HCT116 (cell line): ENCODE data around the gene REPS1. TPM values are rescaled to one million over a fixed set of nuclear protein-coding genes. Genes with fewer than 3 reads are reported as not detected.

Source experiments
- ATAC-seq: fragments of 200-7000 bp; cut with Tn5 transposase; 2 replicates; pipeline ENCODE4 v1.9.1; 2020; ENCODE audit warnings: mild to moderate bottlenecking, moderate library complexity
- BruUV-seq: library from RNA; stranded (reverse); fragments of 400-500 nt; replicated peaks from 2 replicates; lab custom pipeline; 2021; lab: Mats Ljungman, UMichigan
- CTCF ChIA-PET: fragments of 300-600 bp; sonication (Branson Sonifier 250); formaldehyde crosslinking; loops from one replicate; lab custom pipeline; 2021; ENCODE audit warnings: antibody characterized with exemption; lab: Charles Lee
- POLR2A ChIA-PET: fragments of 300-600, 350-600 bp; sonication (Branson Sonifier 250); formaldehyde crosslinking; loops from one replicate; lab custom pipeline; 2021; ENCODE audit warnings: antibody characterized with exemption; lab: Charles Lee
- RAD21 ChIA-PET, 2 experiments: fragments of 300-600 bp; sonication (Branson Sonifier 250); formaldehyde crosslinking; loops; one replicate each; lab custom pipeline; 2023; ENCODE audit warnings: low total read pairs in 2 of 2; ENCODE audit not compliant: uncharacterized antibody in 2 of 2, unreplicated experiment in 2 of 2, low non-redundant PET in 1 of 2; lab: Charles Lee
- DNase-seq: peaks from one replicate; pipeline ENCODE4 v3.0.0-alpha.2; 2010; ENCODE audit warnings: low read depth, low spot score
- H2AFZ ChIP-seq: fragments of 200-600 bp; shearing (Covaris generic), sonication (generic); 2 replicates; pipeline ENCODE4 v1.6.1; 2017; ENCODE audit warnings: low read depth, mixed run types, mixed read lengths, antibody characterized with exemption, low read length; ENCODE audit not compliant: poor library complexity, severe bottlenecking
- H3K27ac ChIP-seq: 2 replicates; pipeline ENCODE4 v1.5.1; 2012; ENCODE audit warnings: low read depth, low read length
- H3K27me3 ChIP-seq: fragments of 200-600 bp; sonication (generic); 2 replicates; pipeline ENCODE4 v1.6.1; 2016; ENCODE audit warnings: mixed run types, low read length, mixed read lengths; ENCODE audit not compliant: insufficient read depth
- H3K36me3 ChIP-seq, 2 experiments: fragments of 200-500 bp in 1 of 2; fragments of 200-600 bp in 1 of 2; sonication (Bioruptor generic) in 1 of 2; sonication (generic) in 1 of 2; 2 replicates each; pipeline versions ENCODE4 v1.5.1 to v1.6.1; 2014 to 2016; ENCODE audit warnings: low read length in 2 of 2, inconsistent platforms in 1 of 2, mixed read lengths in 1 of 2, mixed run types in 1 of 2; ENCODE audit not compliant: insufficient read depth in 2 of 2, control insufficient read depth in 1 of 2
- H3K4me1 ChIP-seq, 2 experiments: fragments of 200-600 bp in 1 of 2; sonication (generic) in 1 of 2; 2 replicates each; pipeline versions ENCODE4 v1.5.1 to v1.6.1; 2012 to 2017; ENCODE audit warnings: low read length in 2 of 2, inconsistent platforms in 1 of 2, mild to moderate bottlenecking in 1 of 2, mixed read lengths in 1 of 2, mixed run types in 1 of 2, moderate library complexity in 1 of 2; ENCODE audit not compliant: insufficient read depth in 2 of 2, control insufficient read depth in 1 of 2
- H3K4me2 ChIP-seq: fragments of 200-600 bp; sonication (generic); 2 replicates; pipeline ENCODE4 v1.6.1; 2017; ENCODE audit warnings: mixed run types, low read length, mixed read lengths
- H3K4me3 ChIP-seq, 2 experiments: fragments of 200-600 bp in 1 of 2; sonication (generic) in 1 of 2; replicated peaks in 1 of 2; 2 replicates each; pipeline ENCODE4 v1.5.1; 2011 to 2016; ENCODE audit warnings: low read length in 2 of 2, control low read depth in 1 of 2, low read depth in 1 of 2, mild to moderate bottlenecking in 1 of 2, mixed read lengths in 1 of 2, mixed run types in 1 of 2
- H3K79me2 ChIP-seq: fragments of 200-600 bp; sonication (generic); 2 replicates; pipeline ENCODE4 v1.6.1; 2017; ENCODE audit warnings: mild to moderate bottlenecking, mixed run types, low read length, moderate library complexity, mixed read lengths; ENCODE audit not compliant: insufficient read depth
- H3K9ac ChIP-seq: fragments of 200-600 bp; sonication (generic); 2 replicates; pipeline ENCODE4 v1.6.1; 2016; ENCODE audit warnings: low read length, mixed read lengths
- H3K9me2 ChIP-seq: fragments of 200-600 bp; sonication (generic), shearing (Covaris generic); 2 replicates; pipeline ENCODE4 v1.6.1; 2017; ENCODE audit warnings: mixed run types, mild to moderate bottlenecking, moderate library complexity; ENCODE audit not compliant: insufficient read depth
- H3K9me3 ChIP-seq, 2 experiments: fragments of 200-500 bp in 1 of 2; fragments of 200-600 bp in 1 of 2; sonication (Bioruptor generic) in 1 of 2; sonication (generic) in 1 of 2; 2 replicates each; pipeline ENCODE4 v1.6.1; 2014 to 2017; ENCODE audit warnings: low read length in 2 of 2, mixed read lengths in 2 of 2, inconsistent platforms in 1 of 2, low read depth in 1 of 2, mild to moderate bottlenecking in 1 of 2, mixed run types in 1 of 2, moderate library complexity in 1 of 2; ENCODE audit not compliant: control insufficient read depth in 1 of 2, insufficient read depth in 1 of 2
- H4K20me1 ChIP-seq: fragments of 200-600 bp; sonication (generic), shearing (Covaris generic); 2 replicates; pipeline ENCODE4 v1.6.1; 2017; ENCODE audit warnings: mixed run types, mild to moderate bottlenecking, moderate library complexity; ENCODE audit not compliant: insufficient read depth
- CBX3 ChIP-seq: IDR thresholded peaks from 2 replicates; pipeline ENCODE4 v1.6.1; 2012; ENCODE audit warnings: low read depth
- CEBPB ChIP-seq: IDR thresholded peaks from 2 replicates; pipeline ENCODE4 v1.6.1; 2012; ENCODE audit warnings: low read depth
- EGR1 ChIP-seq: IDR thresholded peaks from 2 replicates; pipeline ENCODE4 v1.6.1; 2012; ENCODE audit warnings: low read depth
- ELF1 ChIP-seq: IDR thresholded peaks from 2 replicates; pipeline ENCODE4 v1.6.1; 2012; ENCODE audit warnings: low read depth, borderline replicate concordance
- EZH2 ChIP-seq: fragments of 200-600 bp; sonication (generic); IDR thresholded peaks from 2 replicates; pipeline ENCODE4 v1.6.1; 2017; ENCODE audit warnings: antibody characterized with exemption, mixed run types
- EZH2phosphoT487 ChIP-seq: fragments of 200-600 bp; IDR thresholded peaks from 2 replicates; pipeline ENCODE4 v1.6.1; 2018; ENCODE audit warnings: antibody characterized with exemption, borderline replicate concordance
- FOSL1 ChIP-seq: IDR thresholded peaks from 2 replicates; pipeline ENCODE4 v1.6.1; 2012; ENCODE audit warnings: low read depth
- JUND ChIP-seq: IDR thresholded peaks from 2 replicates; pipeline ENCODE4 v1.6.1; 2012
- POLR2A ChIP-seq: IDR thresholded peaks from 2 replicates; pipeline ENCODE4 v1.7.0; 2011; ENCODE audit warnings: borderline replicate concordance; ENCODE audit not compliant: insufficient read depth, insufficient read length; ENCODE audit errors: extremely low read depth
- POLR2AphosphoS5 ChIP-seq: IDR thresholded peaks from 2 replicates; pipeline ENCODE4 v1.6.1; 2011; ENCODE audit warnings: mild to moderate bottlenecking, low read depth, low read length, moderate library complexity
- SIN3A ChIP-seq: IDR thresholded peaks from 2 replicates; pipeline ENCODE4 v1.6.1; 2012; ENCODE audit warnings: low read depth
- SRF ChIP-seq: IDR thresholded peaks from 2 replicates; pipeline ENCODE4 v1.6.1; 2012; ENCODE audit warnings: low read depth
- TCF7L2 ChIP-seq: IDR thresholded peaks from 2 replicates; pipeline ENCODE4 v1.7.0; 2011; ENCODE audit warnings: borderline replicate concordance, inconsistent platforms; ENCODE audit not compliant: insufficient read depth, insufficient read length; ENCODE audit errors: extremely low read depth
- ZFX ChIP-seq: fragments of 450-650 bp; IDR thresholded peaks from 2 replicates; pipeline ENCODE4 v1.6.1; 2017
- ZNF274 ChIP-seq: fragments of 200-500 bp; sonication (Bioruptor generic); IDR thresholded peaks from 2 replicates; pipeline ENCODE4 v1.6.1; 2014; ENCODE audit warnings: mild to moderate bottlenecking, low read depth, low read length, inconsistent platforms
- intact Hi-C: fragments of 100-400 bp; cut with micrococcal nuclease; formaldehyde crosslinking; loops from 2 replicates; pipeline ENCODE4 v1.10.0; 2022
- total RNA-seq: library from RNA; stranded (reverse); gene quantifications from one replicate; pipeline ENCODE4 v1.2.1, GENCODE V29; 2021; ENCODE audit not compliant: unreplicated experiment
- TF ChIP-seq, protein P1 (sequence below), 3 experiments: fragments of 200-600 bp in 1 of 3; sonication (generic) in 1 of 3; IDR thresholded peaks in 2 of 3; conservative IDR thresholded peaks in 1 of 3; 2 replicates each; pipeline ENCODE4 v1.5.1; 2012 to 2017; ENCODE audit warnings: low read depth in 2 of 3, low read length in 2 of 3, antibody characterized with exemption in 1 of 3, borderline replicate concordance in 1 of 3, control low read depth in 1 of 3, mild to moderate bottlenecking in 1 of 3, mixed read lengths in 1 of 3, mixed run types in 1 of 3, moderate library complexity in 1 of 3; ENCODE audit not compliant: insufficient read depth in 1 of 3
- TF ChIP-seq, protein P2 (sequence below): IDR thresholded peaks from 2 replicates; pipeline ENCODE4 v1.6.1; 2012; ENCODE audit warnings: low read depth
- TF ChIP-seq, protein P3 (sequence below): IDR thresholded peaks from 2 replicates; pipeline ENCODE4 v1.6.1; 2011; ENCODE audit warnings: mild to moderate bottlenecking, low read length, moderate library complexity; ENCODE audit not compliant: insufficient replicate concordance; ENCODE audit errors: extremely low read depth
- TF ChIP-seq, protein P4 (sequence below): IDR thresholded peaks from 2 replicates; pipeline ENCODE4 v1.6.1; 2012
- TF ChIP-seq, protein P5 (sequence below): IDR thresholded peaks from 2 replicates; pipeline ENCODE4 v1.6.1; 2012

Gene REPS1
- total RNA-seq, 1 experiment from 2014 or later: 52.7 TPM

DNA sequence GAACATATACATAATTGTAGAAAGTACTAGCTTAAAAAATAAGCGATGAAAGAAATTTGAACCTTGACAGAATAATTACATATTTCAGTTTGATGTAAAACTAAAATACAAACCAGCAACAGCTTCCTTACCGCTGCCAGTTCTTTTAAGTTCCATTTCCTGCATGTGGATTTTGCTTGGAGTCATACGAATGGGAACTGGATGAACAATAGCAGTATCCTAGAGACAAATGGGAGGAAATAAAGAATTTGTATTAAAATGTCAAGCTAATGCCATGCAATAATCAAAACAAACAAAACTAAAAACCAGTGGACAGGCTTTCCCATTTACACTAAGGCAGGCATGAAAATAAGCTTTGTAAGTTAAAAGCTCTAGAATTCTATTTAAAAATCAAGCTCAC is 67.1 kb downstream of the REPS1 start:
- H3K27me3 ChIP-seq: no peaks in the 10 kb centered on the region
- TF ChIP-seq FOSL1: no peak
- TF ChIP-seq CBX3: no peak
- TF ChIP-seq POLR2AphosphoS5: no peak
- TF ChIP-seq ZNF274: no peak
- no peak for TF ChIP-seq POLR2A
- TF ChIP-seq EZH2: no peak
- TF ChIP-seq EGR1: no peak
- TF ChIP-seq, protein P1, sequence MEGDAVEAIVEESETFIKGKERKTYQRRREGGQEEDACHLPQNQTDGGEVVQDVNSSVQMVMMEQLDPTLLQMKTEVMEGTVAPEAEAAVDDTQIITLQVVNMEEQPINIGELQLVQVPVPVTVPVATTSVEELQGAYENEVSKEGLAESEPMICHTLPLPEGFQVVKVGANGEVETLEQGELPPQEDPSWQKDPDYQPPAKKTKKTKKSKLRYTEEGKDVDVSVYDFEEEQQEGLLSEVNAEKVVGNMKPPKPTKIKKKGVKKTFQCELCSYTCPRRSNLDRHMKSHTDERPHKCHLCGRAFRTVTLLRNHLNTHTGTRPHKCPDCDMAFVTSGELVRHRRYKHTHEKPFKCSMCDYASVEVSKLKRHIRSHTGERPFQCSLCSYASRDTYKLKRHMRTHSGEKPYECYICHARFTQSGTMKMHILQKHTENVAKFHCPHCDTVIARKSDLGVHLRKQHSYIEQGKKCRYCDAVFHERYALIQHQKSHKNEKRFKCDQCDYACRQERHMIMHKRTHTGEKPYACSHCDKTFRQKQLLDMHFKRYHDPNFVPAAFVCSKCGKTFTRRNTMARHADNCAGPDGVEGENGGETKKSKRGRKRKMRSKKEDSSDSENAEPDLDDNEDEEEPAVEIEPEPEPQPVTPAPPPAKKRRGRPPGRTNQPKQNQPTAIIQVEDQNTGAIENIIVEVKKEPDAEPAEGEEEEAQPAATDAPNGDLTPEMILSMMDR (IDR thresholded peaks at IDR 0.05 in 2 of 3, conservative IDR thresholded peaks at IDR 0.05 in 1 of 3; ENCODE audit: borderline replicate concordance in 1 of 3, insufficient read depth in 1 of 3, low read depth in 2 of 3, low read length in 2 of 3): no peak
- TF ChIP-seq, protein P2, sequence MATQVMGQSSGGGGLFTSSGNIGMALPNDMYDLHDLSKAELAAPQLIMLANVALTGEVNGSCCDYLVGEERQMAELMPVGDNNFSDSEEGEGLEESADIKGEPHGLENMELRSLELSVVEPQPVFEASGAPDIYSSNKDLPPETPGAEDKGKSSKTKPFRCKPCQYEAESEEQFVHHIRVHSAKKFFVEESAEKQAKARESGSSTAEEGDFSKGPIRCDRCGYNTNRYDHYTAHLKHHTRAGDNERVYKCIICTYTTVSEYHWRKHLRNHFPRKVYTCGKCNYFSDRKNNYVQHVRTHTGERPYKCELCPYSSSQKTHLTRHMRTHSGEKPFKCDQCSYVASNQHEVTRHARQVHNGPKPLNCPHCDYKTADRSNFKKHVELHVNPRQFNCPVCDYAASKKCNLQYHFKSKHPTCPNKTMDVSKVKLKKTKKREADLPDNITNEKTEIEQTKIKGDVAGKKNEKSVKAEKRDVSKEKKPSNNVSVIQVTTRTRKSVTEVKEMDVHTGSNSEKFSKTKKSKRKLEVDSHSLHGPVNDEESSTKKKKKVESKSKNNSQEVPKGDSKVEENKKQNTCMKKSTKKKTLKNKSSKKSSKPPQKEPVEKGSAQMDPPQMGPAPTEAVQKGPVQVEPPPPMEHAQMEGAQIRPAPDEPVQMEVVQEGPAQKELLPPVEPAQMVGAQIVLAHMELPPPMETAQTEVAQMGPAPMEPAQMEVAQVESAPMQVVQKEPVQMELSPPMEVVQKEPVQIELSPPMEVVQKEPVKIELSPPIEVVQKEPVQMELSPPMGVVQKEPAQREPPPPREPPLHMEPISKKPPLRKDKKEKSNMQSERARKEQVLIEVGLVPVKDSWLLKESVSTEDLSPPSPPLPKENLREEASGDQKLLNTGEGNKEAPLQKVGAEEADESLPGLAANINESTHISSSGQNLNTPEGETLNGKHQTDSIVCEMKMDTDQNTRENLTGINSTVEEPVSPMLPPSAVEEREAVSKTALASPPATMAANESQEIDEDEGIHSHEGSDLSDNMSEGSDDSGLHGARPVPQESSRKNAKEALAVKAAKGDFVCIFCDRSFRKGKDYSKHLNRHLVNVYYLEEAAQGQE: no peak
- no peak for TF ChIP-seq EZH2phosphoT487
- no peak for TF ChIP-seq CEBPB
- TF ChIP-seq TCF7L2: no peak
- TF ChIP-seq JUND: no peak
- no peak for TF ChIP-seq SIN3A
- TF ChIP-seq ELF1: no peak
- TF ChIP-seq, protein P3, sequence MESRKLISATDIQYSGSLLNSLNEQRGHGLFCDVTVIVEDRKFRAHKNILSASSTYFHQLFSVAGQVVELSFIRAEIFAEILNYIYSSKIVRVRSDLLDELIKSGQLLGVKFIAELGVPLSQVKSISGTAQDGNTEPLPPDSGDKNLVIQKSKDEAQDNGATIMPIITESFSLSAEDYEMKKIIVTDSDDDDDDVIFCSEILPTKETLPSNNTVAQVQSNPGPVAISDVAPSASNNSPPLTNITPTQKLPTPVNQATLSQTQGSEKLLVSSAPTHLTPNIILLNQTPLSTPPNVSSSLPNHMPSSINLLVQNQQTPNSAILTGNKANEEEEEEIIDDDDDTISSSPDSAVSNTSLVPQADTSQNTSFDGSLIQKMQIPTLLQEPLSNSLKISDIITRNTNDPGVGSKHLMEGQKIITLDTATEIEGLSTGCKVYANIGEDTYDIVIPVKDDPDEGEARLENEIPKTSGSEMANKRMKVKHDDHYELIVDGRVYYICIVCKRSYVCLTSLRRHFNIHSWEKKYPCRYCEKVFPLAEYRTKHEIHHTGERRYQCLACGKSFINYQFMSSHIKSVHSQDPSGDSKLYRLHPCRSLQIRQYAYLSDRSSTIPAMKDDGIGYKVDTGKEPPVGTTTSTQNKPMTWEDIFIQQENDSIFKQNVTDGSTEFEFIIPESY: no peak
- TF ChIP-seq, protein P4, sequence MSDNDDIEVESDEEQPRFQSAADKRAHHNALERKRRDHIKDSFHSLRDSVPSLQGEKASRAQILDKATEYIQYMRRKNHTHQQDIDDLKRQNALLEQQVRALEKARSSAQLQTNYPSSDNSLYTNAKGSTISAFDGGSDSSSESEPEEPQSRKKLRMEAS: no peak
- TF ChIP-seq ZFX: no peak
- TF ChIP-seq, protein P5, sequence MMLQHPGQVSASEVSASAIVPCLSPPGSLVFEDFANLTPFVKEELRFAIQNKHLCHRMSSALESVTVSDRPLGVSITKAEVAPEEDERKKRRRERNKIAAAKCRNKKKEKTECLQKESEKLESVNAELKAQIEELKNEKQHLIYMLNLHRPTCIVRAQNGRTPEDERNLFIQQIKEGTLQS: no peak
- TF ChIP-seq SRF: no peak
- H3K9ac ChIP-seq: no peak overlapping the region
- H2AFZ ChIP-seq: no peak overlapping the region
- DNase-seq (no peak), ATAC-seq (no peak)
- intact Hi-C loops: no loop called here
- H3K27ac ChIP-seq: no peak overlapping the region
- no peaks in the 10 kb centered on the region for H3K9me2 ChIP-seq
- ChIA-PET POLR2A (no interaction called here), CTCF (no interaction called here), RAD21 (interaction anchor here in 1 of 2 experiments (0.6 kb wide), 1 partner anchor 42 kb away, joined by 3 read pairs; no protein-coding TSS in a partner anchor)
- H3K9me3 ChIP-seq: no peaks in the 10 kb centered on the region
- no TSS peak for BruUV-seq
- H4K20me1 ChIP-seq: no peaks in the 10 kb centered on the region
- no peak overlapping the region for H3K4me2 ChIP-seq
- peaks cover 5 to 15% of the 10 kb centered on the region in 2 experiments; a peak in 3 of 4 replicates for H3K36me3 ChIP-seq
- H3K79me2 ChIP-seq: no peaks in the 10 kb centered on the region
- no peaks in the 10 kb centered on the region for H3K4me1 ChIP-seq
- no peak overlapping the region for H3K4me3 ChIP-seq
